CD14-positive monocyte (primary cell): ENCODE results near the gene FBXO45. TPM values are rescaled to one million over a fixed set of nuclear protein-coding genes. Genes with fewer than 3 reads are reported as not detected.
"Not testable (repeated sequence)": the region's sequence is repeated elsewhere in the genome, so short reads cannot be mapped to it uniquely, and the experiment has no call there.

Experiments
- DNase-seq, 3 donors: peaks; one replicate each; pipeline ENCODE4 v3.0.0-alpha.2; 2011 to 2022
- H2AFZ ChIP-seq: 2 replicates; pipeline ENCODE4 v1.6.0; 2012; ENCODE audit warnings: mild to moderate bottlenecking, low read depth, low read length, inconsistent platforms; ENCODE audit not compliant: insufficient read depth, poor library complexity, severe bottlenecking
- H3K27ac ChIP-seq, 2 donors: 1 replicate in 1 of 2; 2 replicates in 1 of 2; pipeline ENCODE4 v1.5.1; 2012 to 2013; ENCODE audit warnings: low read length in 2 of 2, control low read depth in 1 of 2, inconsistent platforms in 1 of 2, low read depth in 1 of 2, mild to moderate bottlenecking in 1 of 2
- H3K27me3 ChIP-seq, 2 donors: one replicate each; pipeline versions ENCODE4 v1.6.0 to v1.6.1; 2011 to 2013; ENCODE audit warnings: low read length in 2 of 2; ENCODE audit not compliant: control insufficient read depth in 2 of 2, insufficient read depth in 2 of 2
- H3K36me3 ChIP-seq, 2 donors: replicated peaks in 1 of 2; 1 replicate in 1 of 2; 2 replicates in 1 of 2; pipeline versions ENCODE4 v1.5.1 to v1.6.1; 2012 to 2013; ENCODE audit warnings: low read length in 2 of 2, control low read depth in 1 of 2, inconsistent platforms in 1 of 2, mild to moderate bottlenecking in 1 of 2; ENCODE audit not compliant: insufficient read depth in 2 of 2, control insufficient read depth in 1 of 2
- H3K4me1 ChIP-seq, 2 donors: 1 replicate in 1 of 2; 2 replicates in 1 of 2; pipeline versions ENCODE4 v1.5.1 to v1.6.1; 2012 to 2013; ENCODE audit warnings: low read length in 2 of 2, control low read depth in 1 of 2, inconsistent platforms in 1 of 2, mild to moderate bottlenecking in 1 of 2, moderate library complexity in 1 of 2; ENCODE audit not compliant: insufficient read depth in 2 of 2, control insufficient read depth in 1 of 2
- H3K4me2 ChIP-seq: replicated peaks from 2 replicates; pipeline ENCODE3; 2012; ENCODE audit warnings: low read length, moderate library complexity, mild to moderate bottlenecking; ENCODE audit not compliant: poor library complexity, severe bottlenecking; ENCODE audit errors: extremely low read depth
- H3K4me3 ChIP-seq, 3 experiments: fragments of 200-600 bp in 1 of 3; sonication (generic) in 1 of 3; replicated peaks in 1 of 3; 1 replicate in 2 of 3; 2 replicates in 1 of 3; pipeline ENCODE4 v1.5.1; 2011 to 2013; ENCODE audit warnings: low read length in 3 of 3, mild to moderate bottlenecking in 3 of 3, control low read depth in 2 of 3, low read depth in 2 of 3, inconsistent platforms in 1 of 3, moderate library complexity in 1 of 3
- H3K79me2 ChIP-seq: 2 replicates; pipeline ENCODE4 v1.6.0; 2012; ENCODE audit warnings: mild to moderate bottlenecking, control low read depth, inconsistent platforms, low read length, moderate library complexity; ENCODE audit not compliant: insufficient read depth
- H3K9ac ChIP-seq: 2 replicates; pipeline ENCODE4 v1.6.0; 2017; ENCODE audit warnings: low read length, mild to moderate bottlenecking; ENCODE audit not compliant: insufficient read depth, poor library complexity, severe bottlenecking
- H3K9me3 ChIP-seq, 2 donors: replicated peaks in 1 of 2; 1 replicate in 1 of 2; 2 replicates in 1 of 2; pipeline versions ENCODE4 v1.5.1 to v1.6.1; 2012 to 2013; ENCODE audit warnings: low read length in 2 of 2, control low read depth in 1 of 2; ENCODE audit not compliant: control insufficient read depth in 1 of 2, insufficient read depth in 1 of 2
- H4K20me1 ChIP-seq: 2 replicates; pipeline ENCODE4 v1.6.0; 2012; ENCODE audit warnings: mild to moderate bottlenecking, low read length, control low read depth, moderate library complexity; ENCODE audit not compliant: insufficient read depth
- H3K27ac Mint-ChIP-seq, 7 donors: one replicate each; pipeline ENCODE4 v1.8.0; 2020; ENCODE audit warnings: mild to moderate bottlenecking in 7 of 7, mixed read lengths in 7 of 7, moderate library complexity in 6 of 7, inconsistent platforms in 2 of 7
- H3K27me3 Mint-ChIP-seq, 3 donors: one replicate each; pipeline ENCODE4 v1.8.0; 2021 to 2022; ENCODE audit warnings: low read depth in 3 of 3, mild to moderate bottlenecking in 3 of 3, mixed read lengths in 3 of 3, moderate library complexity in 3 of 3, inconsistent platforms in 1 of 3
- H3K36me3 Mint-ChIP-seq, 2 donors: one replicate each; pipeline ENCODE4 v1.8.0; 2020; ENCODE audit warnings: mixed read lengths in 2 of 2, inconsistent platforms in 1 of 2, mild to moderate bottlenecking in 1 of 2
- H3K4me1 Mint-ChIP-seq: one replicate; pipeline ENCODE4 v1.8.0; 2020; ENCODE audit warnings: mild to moderate bottlenecking, mixed read lengths
- H3K4me3 Mint-ChIP-seq, 2 donors: one replicate each; pipeline ENCODE4 v1.8.0; 2020; ENCODE audit warnings: mild to moderate bottlenecking in 2 of 2, mixed read lengths in 2 of 2, moderate library complexity in 1 of 2
- H3K9me3 Mint-ChIP-seq, 7 donors: one replicate each; pipeline ENCODE4 v1.8.0; 2020 to 2022; ENCODE audit warnings: mixed read lengths in 7 of 7, mild to moderate bottlenecking in 6 of 7, moderate library complexity in 6 of 7, inconsistent platforms in 2 of 7
- CTCF ChIP-seq: fragments of 200-600 bp; IDR thresholded peaks from one replicate; pipeline ENCODE4 v1.8.0; 2022; ENCODE audit warnings: antibody characterized with exemption, mild to moderate bottlenecking
- WGBS: methylation state at CpG from one replicate; pipeline ENCODE4 v1.1.5; 2013; ENCODE audit warnings: missing lambda C conversion rate; ENCODE audit not compliant: insufficient coverage; 5-methylcytosine and 5-hydroxymethylcytosine counted together
- intact Hi-C, 2 donors: fragments of 100-400 bp; cut with micrococcal nuclease; formaldehyde crosslinking; loops; one replicate each; pipeline versions ENCODE4 v1.15.0 to v1.15.1; 2023
- polyA plus RNA-seq, 3 donors: library from polyadenylated mRNA; depleted of rRNA in 1 of 3; unstranded in 2 of 3; stranded (reverse) in 1 of 3; fragments of 300-500 nt in 2 of 3; fragments of >200 nt in 1 of 3; fragmentation: Illumina TruSeq in 2 of 3; gene quantifications; 1 replicate in 2 of 3; 2 replicates in 1 of 3; pipeline ENCODE4 v1.2.3, GENCODE V29; 2012 to 2021

The FBXO45 gene
- polyA plus RNA-seq, 3 donors, result 1.8 to 2.8 (median 2.3) TPM

DNA sequence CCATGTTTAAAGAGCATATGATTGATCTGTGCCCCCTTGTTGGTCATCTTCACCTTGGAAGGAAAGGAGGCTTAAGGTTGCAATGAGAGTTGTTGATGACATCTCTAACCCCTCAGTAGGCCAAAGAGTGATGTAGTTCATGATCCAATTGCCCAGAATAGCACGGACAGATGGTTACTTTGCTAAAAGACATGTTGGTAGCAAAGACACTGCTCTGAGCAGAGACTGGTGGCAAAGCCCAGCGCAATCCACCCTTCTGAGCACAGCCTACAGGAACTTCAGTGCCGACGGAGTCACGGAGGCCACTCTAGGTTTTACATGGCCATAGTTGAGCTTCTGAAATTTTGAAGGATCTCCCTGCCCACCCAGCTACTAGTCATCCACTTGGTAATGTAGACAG lies 21.8 kb downstream of the FBXO45 start:
- Histone ChIP-seq H3K9ac (no peak overlapping the region), H3K4me2 (no peak overlapping the region), H3K27me3 (no peaks in the 10 kb centered on the region), H3K79me2 (no peaks in the 10 kb centered on the region), H3K4me1 (no peaks in the 10 kb centered on the region), H3K36me3 (peaks cover 17 to 21% of the 10 kb centered on the region in 2 donors), H4K20me1 (no peaks in the 10 kb centered on the region), H3K9me3 (no peaks in the 10 kb centered on the region), H2AFZ (no peak overlapping the region), H3K4me3 (no peak overlapping the region), H3K27ac (no peak overlapping the region)
- H3K9me3 Mint-ChIP-seq, result peaks cover 0 to 2% (median 0%) of the 10 kb centered on the region in 7 donors
- TF ChIP-seq CTCF, result no peak
- no peak overlapping the region for H3K27ac Mint-ChIP-seq
- H3K4me1 Mint-ChIP-seq, result no peaks in the 10 kb centered on the region
- 83% methylated on average over 4 of the region's 5 CpGs for WGBS
- H3K27me3 Mint-ChIP-seq, result peaks cover 0 to 4% (median 3%) of the 10 kb centered on the region in 3 donors
- DNase-seq, result no peak
- no peak overlapping the region for H3K4me3 Mint-ChIP-seq
- intact Hi-C loops, result no loop called here
- peaks cover 16 to 22% of the 10 kb centered on the region in 2 donors for H3K36me3 Mint-ChIP-seq

- H4K20me1 ChIP-seq, result no peaks in the 10 kb centered on the region
- no peaks in the 10 kb centered on the region for H3K36me3 ChIP-seq
- no peak for TF ChIP-seq CTCF
- Mint-ChIP-seq H3K27me3 (peaks cover 9 to 30% (median 22%) of the 10 kb centered on the region in 3 donors), H3K4me1 (peaks cover 13% of the 10 kb centered on the region), H3K9me3 (peaks cover 0 to 12% (median 5%) of the 10 kb centered on the region in 7 donors), H3K36me3 (no peaks in the 10 kb centered on the region), H3K27ac (no peak overlapping the region), H3K4me3 (peak overlapping the region in 1 of 2 donors; percentile 11)
- peaks cover 0 to 11% of the 10 kb centered on the region in 2 donors for H3K27me3 ChIP-seq
- H3K9me3 ChIP-seq, result no peaks in the 10 kb centered on the region
- no peak for DNase-seq
- no peak overlapping the region for H3K4me3 ChIP-seq
- H3K79me2 ChIP-seq, result no peaks in the 10 kb centered on the region
- H3K9ac ChIP-seq, result no peak overlapping the region
- no peak overlapping the region for H3K4me2 ChIP-seq
- peak overlapping the region; percentile 29 for H2AFZ ChIP-seq
- peaks cover 3 to 5% of the 10 kb centered on the region in 2 donors for H3K4me1 ChIP-seq
- intact Hi-C loops, result no loop called here
- no peak overlapping the region for H3K27ac ChIP-seq
- 85% methylated on average over 3 of the region's 5 CpGs for WGBS
Observed at GRCh38 chr3:196596355-196596754, 27.9 kb downstream of the FBXO45 start.

- H3K79me2 ChIP-seq, H3K36me3 ChIP-seq, H4K20me1 ChIP-seq, H3K4me1 ChIP-seq, DNase-seq, H3K9me3 ChIP-seq, intact Hi-C loops, H3K27ac ChIP-seq, H3K9ac ChIP-seq, H3K36me3 Mint-ChIP-seq: not testable (repeated sequence)
- H3K27me3 Mint-ChIP-seq, result peaks cover 9 to 30% (median 17%) of the 10 kb centered on the region in 3 donors
- peak overlapping the region; percentile 21 to 69 (median 22) for H3K4me3 ChIP-seq
- peak overlapping the region; percentile 68 for H3K4me2 ChIP-seq
- H3K9me3 Mint-ChIP-seq, result peaks cover 0 to 12% (median 5%) of the 10 kb centered on the region in 7 donors
- 34% methylated on average over 20 of the region's 25 CpGs for WGBS
- peaks cover 0 to 11% of the 10 kb centered on the region in 2 donors for H3K27me3 ChIP-seq
- H3K4me1 Mint-ChIP-seq, result peaks cover 15% of the 10 kb centered on the region
- peak overlapping the region; percentile 82 to 90 for H3K4me3 Mint-ChIP-seq
- H3K27ac Mint-ChIP-seq, result peak overlapping the region in 1 of 7 donors; percentile 12
- H2AFZ ChIP-seq, result peak overlapping the region; percentile 80
Observed at GRCh38 chr3:196597971-196598733, 29.7 kb downstream of the FBXO45 start.
